ENCODE measurements around the gene ZC2HC1B. TPM values are rescaled to one million over a fixed set of nuclear protein-coding genes. Genes with fewer than 3 reads are reported as not detected.

The ZC2HC1B gene
- total and polyA plus RNA-seq, 11 donors = 0.25 TPM; not detected in 10

DNA sequence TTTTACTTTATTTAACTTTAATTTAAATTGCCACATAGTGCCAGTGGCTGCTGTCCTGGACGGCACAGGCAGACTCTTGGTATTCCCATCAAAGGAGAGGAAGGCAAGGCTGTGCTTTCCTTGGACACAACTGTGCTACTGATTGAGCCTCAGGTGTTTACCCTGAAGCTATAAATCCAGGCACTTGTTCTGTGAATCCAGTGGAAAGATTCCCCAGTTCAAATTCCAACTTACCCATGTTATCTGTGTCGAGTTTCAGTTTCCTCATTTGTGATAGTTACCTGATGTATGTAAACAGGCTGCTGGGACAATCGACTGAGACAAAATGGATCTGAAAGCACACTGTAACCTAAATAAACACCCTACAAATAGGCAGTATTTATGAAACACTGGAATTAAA lies 86.6 kb downstream of the ZC2HC1B start:
- WGBS, 4 donors = 52 to 69% (median 60%) methylated on average over 3 of the region's 3 CpGs
- no peak for TF ChIP-seq CTCF (IDR thresholded peaks at IDR 0.05)
- no peak for TF ChIP-seq POLR2A (IDR thresholded peaks at IDR 0.05)
- H3K36me3 ChIP-seq = peaks cover 0 to 26% (median 8%) of the 10 kb centered on the region in 9 donors
- ATAC-seq = no peak
- H3K4me3 ChIP-seq = no peak overlapping the region
- intact Hi-C loops (cut with DNase I) = loop anchor here in 1 of 10 donors (10.0 kb wide), 1 partner anchor 54 kb away; the partner anchor contains the start of gene PLAGL1
- H3K9me3 ChIP-seq = peaks cover 0 to 11% (median 0%) of the 10 kb centered on the region in 12 donors
- H3K4me1 ChIP-seq = no peaks in the 10 kb centered on the region
- no peaks in the 10 kb centered on the region for H3K27me3 ChIP-seq
- no peak overlapping the region for H3K27ac ChIP-seq
- no peak for DNase-seq

DNA sequence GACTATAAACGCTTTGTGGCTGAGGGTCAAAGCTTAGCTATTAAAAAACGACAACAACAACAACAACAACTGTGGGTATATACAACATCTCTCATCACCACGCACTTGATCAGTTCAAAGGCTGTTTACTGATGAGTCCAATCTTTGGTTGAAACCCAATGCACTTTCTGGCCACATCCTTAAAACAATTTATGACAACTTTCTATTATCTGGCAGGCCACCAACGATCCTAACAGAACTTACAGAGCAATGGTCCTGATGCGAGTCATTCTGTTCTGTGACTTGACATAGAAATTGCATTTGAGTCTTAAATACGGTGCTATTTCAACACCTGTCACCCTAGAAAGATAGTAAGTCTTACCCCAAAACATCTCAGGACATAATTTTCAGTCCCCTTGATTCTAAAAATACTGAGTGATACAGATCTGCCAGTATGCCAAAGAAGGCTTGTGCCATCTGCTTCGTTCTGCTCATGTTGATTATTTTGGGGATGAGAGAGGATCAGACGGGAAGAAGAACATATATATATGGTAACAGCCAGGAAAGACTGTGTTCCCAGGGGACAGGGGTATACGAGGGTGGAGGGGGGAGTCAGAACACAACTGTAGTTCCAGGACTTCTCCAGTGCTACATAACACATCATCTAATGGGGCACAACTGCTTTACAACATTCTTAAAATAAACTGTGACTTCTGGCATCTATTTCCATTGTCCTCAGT lies 87.9 kb downstream of the ZC2HC1B start:
- WGBS, 4 donors = 85 to 88% (median 87%) methylated on average over 9 of the region's 9 CpGs
- H3K36me3 ChIP-seq = peaks cover 0 to 26% (median 8%) of the 10 kb centered on the region in 9 donors
- no peak overlapping the region for H3K27ac ChIP-seq
- peaks cover 0 to 7% (median 0%) of the 10 kb centered on the region in 12 donors for H3K9me3 ChIP-seq
- no peak for TF ChIP-seq POLR2A (IDR thresholded peaks at IDR 0.05)
- no peaks in the 10 kb centered on the region for H3K27me3 ChIP-seq
- no peak for DNase-seq
- intact Hi-C loops (cut with DNase I) = loop anchor here in 1 of 10 donors (10.0 kb wide), 1 partner anchor 53 kb away; the partner anchor contains the start of gene PLAGL1
- no peak for ATAC-seq
- H3K4me3 ChIP-seq = no peak overlapping the region
- H3K4me1 ChIP-seq = no peaks in the 10 kb centered on the region

- Histone ChIP-seq H3K4me3 (no peak overlapping the region), H3K9me3 (no peaks in the 10 kb centered on the region), H3K36me3 (peaks cover 0 to 17% (median 0%) of the 10 kb centered on the region in 9 donors), H3K4me1 (no peaks in the 10 kb centered on the region), H3K27me3 (no peaks in the 10 kb centered on the region), H3K27ac (no peak overlapping the region)
- DNase-seq (no peak), ATAC-seq (no peak)
- no peak for TF ChIP-seq POLR2A (IDR thresholded peaks at IDR 0.05)
- no peak for TF ChIP-seq CTCF (IDR thresholded peaks at IDR 0.05)
- intact Hi-C loops (cut with DNase I) = loop anchor here in 1 of 10 donors (10.0 kb wide), 1 partner anchor 52 kb away; the partner anchor contains the start of gene PLAGL1
- 91 to 93% (median 92%) methylated on average over 4 of the region's 4 CpGs for WGBS, 4 donors
Measured at GRCh38 chr6:143952947-143953701, 88.8 kb downstream of the ZC2HC1B start.

- Histone ChIP-seq H3K27me3 (no peaks in the 10 kb centered on the region), H3K27ac (no peak overlapping the region), H3K36me3 (peaks cover 0 to 11% (median 0%) of the 10 kb centered on the region in 9 donors), H3K4me3 (no peak overlapping the region), H3K4me1 (no peaks in the 10 kb centered on the region), H3K9me3 (no peaks in the 10 kb centered on the region)
- ATAC-seq (no peak), DNase-seq (no peak)
- TF ChIP-seq POLR2A (IDR thresholded peaks at IDR 0.05) (no peak), CTCF (IDR thresholded peaks at IDR 0.05) (no peak)
- 78 to 85% (median 84%) methylated on average over 4 of the region's 4 CpGs for WGBS, 4 donors
- intact Hi-C loops (cut with DNase I) = loop anchor here in 1 of 10 donors (10.0 kb wide), 1 partner anchor 51 kb away; the partner anchor contains the start of gene PLAGL1
Measured at GRCh38 chr6:143953922-143954321, 89.6 kb downstream of the ZC2HC1B start.
